Stomach (tissue), 9 donors: ENCODE data around the gene NTM. TPM values are rescaled to one million over a fixed set of nuclear protein-coding genes. Genes with fewer than 3 reads are reported as not detected.

ENCODE experiments used
- DNase-seq, 2 donors: peaks; one replicate each; pipeline versions ENCODE4 v3.0.0 to v3.0.0-alpha.2; 2013 to 2019
- H3K27ac ChIP-seq, 5 donors: fragments of 200-600 bp in 4 of 5; sonication (generic) in 4 of 5; one replicate each; pipeline ENCODE4 v1.5.1; 2013 to 2019; ENCODE audit warnings: mild to moderate bottlenecking in 1 of 5, moderate library complexity in 1 of 5
- H3K27me3 ChIP-seq, 3 donors: fragments of 200-600 bp; sonication (generic); one replicate each; pipeline ENCODE4 v1.5.1; 2017 to 2019; ENCODE audit warnings: mixed run types in 1 of 3
- H3K36me3 ChIP-seq, 4 donors: fragments of 200-600 bp; sonication (generic); 1 replicate in 3 of 4; 2 replicates in 1 of 4; pipeline ENCODE4 v1.5.1; 2016 to 2019
- H3K4me1 ChIP-seq, 4 donors: fragments of 200-600 bp; sonication (generic); one replicate each; pipeline ENCODE4 v1.5.1; 2016 to 2019
- H3K4me3 ChIP-seq, 4 donors: fragments of 200-600 bp; sonication (generic) in 3 of 4; one replicate each; pipeline ENCODE4 v1.5.1; 2016 to 2019; ENCODE audit warnings: mild to moderate bottlenecking in 1 of 4
- H3K9me3 ChIP-seq, 4 donors: fragments of 200-600 bp; sonication (generic); one replicate each; pipeline ENCODE4 v1.5.1; 2016 to 2019
- EP300 ChIP-seq: sonication (generic); formaldehyde crosslinking; IDR thresholded peaks from one replicate; pipeline ENCODE4 v1.6.1; 2017; ENCODE audit warnings: antibody characterized with exemption
- POLR2A ChIP-seq, 4 donors: fragments of 450-650 bp; IDR thresholded peaks; one replicate each; pipeline ENCODE4 v1.6.1; 2016; ENCODE audit warnings: antibody characterized with exemption in 4 of 4, control low read depth in 2 of 4, mild to moderate bottlenecking in 1 of 4, moderate library complexity in 1 of 4
- POLR2AphosphoS5 ChIP-seq, 3 donors: sonication (generic); formaldehyde crosslinking; IDR thresholded peaks; one replicate each; pipeline ENCODE4 v1.6.1; 2016; ENCODE audit warnings: antibody characterized with exemption in 3 of 3
- WGBS, 5 donors: extraction: QIAGEN DNeasy Blood & Tissue Kit in 3 of 5; methylation state at CpG; one replicate each; pipeline versions ENCODE4 v1.1.5 to v1.1.7; 2013 to 2018; 5-methylcytosine and 5-hydroxymethylcytosine counted together
- intact Hi-C: fragments of 100-400 bp; cut with DNase I; formaldehyde crosslinking; loops from one replicate; pipeline ENCODE4 v1.15.1; 2023; ENCODE audit warnings: low total_unique reads
- polyA plus RNA-seq, 3 donors: library from polyadenylated mRNA; stranded (reverse); fragments of 200-250 nt; gene quantifications; one replicate each; pipeline ENCODE4 v1.2.3, GENCODE V29; 2013
- total RNA-seq, 5 donors: library from RNA; depleted of rRNA; stranded (reverse); fragments of >200 nt; gene quantifications; one replicate each; pipeline versions ENCODE4 v1.1.0 to v1.2.3, GENCODE V29; 2014 to 2016
- TF ChIP-seq, protein P1 (sequence below), 7 experiments: fragments of 450-650 bp in 4 of 7; fragments of 200-600 bp in 3 of 7; sonication (generic) in 3 of 7; IDR thresholded peaks; one replicate each; pipeline ENCODE4 v1.5.1; 2016 to 2019; ENCODE audit warnings: antibody characterized with exemption in 7 of 7, control low read depth in 2 of 7, mild to moderate bottlenecking in 1 of 7
- donor health status: healthy with polysubstance abuse.
- donor health status: Bipolar disorder and iron deficiency.
- donor health status: healthy.

NTM gene
- total and polyA plus RNA-seq, 8 donors, result 0.50 to 8.4 (median 1.3) TPM; not detected in 3

GRCh38 chr11:132100583-132100982 lies 730.2 kb downstream of the NTM start:
- DNase-seq, result no peak
- WGBS, 5 donors, result 75 to 85% (median 80%) methylated on average over 5 of the region's 5 CpGs
- intact Hi-C loops, result no loop called here
- no peaks in the 10 kb centered on the region for H3K27me3 ChIP-seq
- H3K36me3 ChIP-seq, result no peaks in the 10 kb centered on the region
- no peaks in the 10 kb centered on the region for H3K4me1 ChIP-seq
- H3K4me3 ChIP-seq, result no peak overlapping the region
- TF ChIP-seq EP300 (no peak), POLR2A (IDR thresholded peaks at IDR 0.05) (no peak), POLR2AphosphoS5 (IDR thresholded peaks at IDR 0.05) (no peak)
- TF ChIP-seq, protein P1, sequence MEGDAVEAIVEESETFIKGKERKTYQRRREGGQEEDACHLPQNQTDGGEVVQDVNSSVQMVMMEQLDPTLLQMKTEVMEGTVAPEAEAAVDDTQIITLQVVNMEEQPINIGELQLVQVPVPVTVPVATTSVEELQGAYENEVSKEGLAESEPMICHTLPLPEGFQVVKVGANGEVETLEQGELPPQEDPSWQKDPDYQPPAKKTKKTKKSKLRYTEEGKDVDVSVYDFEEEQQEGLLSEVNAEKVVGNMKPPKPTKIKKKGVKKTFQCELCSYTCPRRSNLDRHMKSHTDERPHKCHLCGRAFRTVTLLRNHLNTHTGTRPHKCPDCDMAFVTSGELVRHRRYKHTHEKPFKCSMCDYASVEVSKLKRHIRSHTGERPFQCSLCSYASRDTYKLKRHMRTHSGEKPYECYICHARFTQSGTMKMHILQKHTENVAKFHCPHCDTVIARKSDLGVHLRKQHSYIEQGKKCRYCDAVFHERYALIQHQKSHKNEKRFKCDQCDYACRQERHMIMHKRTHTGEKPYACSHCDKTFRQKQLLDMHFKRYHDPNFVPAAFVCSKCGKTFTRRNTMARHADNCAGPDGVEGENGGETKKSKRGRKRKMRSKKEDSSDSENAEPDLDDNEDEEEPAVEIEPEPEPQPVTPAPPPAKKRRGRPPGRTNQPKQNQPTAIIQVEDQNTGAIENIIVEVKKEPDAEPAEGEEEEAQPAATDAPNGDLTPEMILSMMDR (IDR thresholded peaks at IDR 0.05), result no peak
- no peaks in the 10 kb centered on the region for H3K9me3 ChIP-seq
- H3K27ac ChIP-seq, result no peak overlapping the region

- no peak overlapping the region for H3K27ac ChIP-seq
- no peaks in the 10 kb centered on the region for H3K27me3 ChIP-seq
- no peaks in the 10 kb centered on the region for H3K9me3 ChIP-seq
- intact Hi-C loops, result no loop called here
- H3K4me1 ChIP-seq, result no peaks in the 10 kb centered on the region
- TF ChIP-seq EP300 (no peak), POLR2AphosphoS5 (IDR thresholded peaks at IDR 0.05) (no peak), POLR2A (IDR thresholded peaks at IDR 0.05) (no peak)
- TF ChIP-seq, protein P1 (IDR thresholded peaks at IDR 0.05), result no peak
- no peak overlapping the region for H3K4me3 ChIP-seq
- H3K36me3 ChIP-seq, result no peaks in the 10 kb centered on the region
- 58 to 87% (median 75%) methylated on average over 3 of the region's 3 CpGs for WGBS, 5 donors
- no peak for DNase-seq
Measured at GRCh38 chr11:132101881-132102280, 731.5 kb downstream of the NTM start.

GRCh38 chr11:132103021-132103420 lies 732.6 kb downstream of the NTM start:
- no peak for DNase-seq
- Histone ChIP-seq H3K36me3 (no peaks in the 10 kb centered on the region), H3K4me3 (no peak overlapping the region), H3K4me1 (no peaks in the 10 kb centered on the region), H3K27ac (no peak overlapping the region), H3K27me3 (no peaks in the 10 kb centered on the region), H3K9me3 (no peaks in the 10 kb centered on the region)
- intact Hi-C loops, result no loop called here
- 82 to 90% (median 86%) methylated on average over 10 of the region's 10 CpGs for WGBS, 5 donors
- no peak for TF ChIP-seq POLR2A (IDR thresholded peaks at IDR 0.05)
- no peak for TF ChIP-seq EP300
- TF ChIP-seq POLR2AphosphoS5 (IDR thresholded peaks at IDR 0.05), result no peak
- TF ChIP-seq, protein P1 (IDR thresholded peaks at IDR 0.05), result no peak

DNA sequence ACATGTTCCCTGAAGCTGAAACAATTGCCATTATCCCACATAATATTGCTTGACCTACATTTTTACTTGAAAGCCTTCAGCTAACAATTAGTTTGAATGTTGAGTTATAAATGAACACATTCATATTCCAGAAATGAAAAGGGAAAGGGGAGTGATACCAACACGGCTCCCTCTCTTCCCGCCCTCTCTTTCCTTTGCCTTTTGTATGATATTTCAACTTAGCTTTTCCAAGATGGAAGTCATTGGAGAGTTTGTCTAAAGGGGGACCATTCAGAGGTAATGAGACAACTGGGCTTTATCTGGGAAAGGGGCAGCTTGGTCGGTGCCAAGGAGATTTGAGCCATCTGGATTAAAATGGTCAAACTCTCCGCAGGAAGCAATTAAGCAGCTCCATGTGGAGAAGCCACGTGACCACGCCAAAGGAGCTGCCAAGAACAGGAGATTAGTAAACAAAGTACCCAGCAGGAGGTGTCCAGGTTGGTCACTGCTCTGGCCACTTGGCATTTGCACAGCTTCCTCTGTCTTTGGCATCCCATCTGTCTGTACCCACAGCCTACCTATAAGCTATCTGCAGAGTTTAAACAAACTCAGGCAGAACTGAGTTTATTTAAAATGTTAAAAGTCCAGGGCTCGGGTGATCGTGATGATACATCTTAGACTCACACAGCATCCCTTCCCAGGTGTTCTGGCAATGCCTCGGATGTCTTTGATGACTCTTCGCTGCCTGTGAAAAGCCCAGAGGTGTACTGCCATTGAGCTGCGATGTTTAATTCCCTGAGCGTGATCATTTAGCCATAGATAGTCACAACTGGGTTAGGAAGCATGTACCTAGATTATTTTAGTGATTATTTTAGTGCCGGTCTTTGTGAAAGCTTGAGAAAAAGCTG lies 735.9 kb downstream of the NTM start:
- intact Hi-C loops, result no loop called here
- Histone ChIP-seq H3K9me3 (no peaks in the 10 kb centered on the region), H3K4me3 (no peak overlapping the region), H3K27ac (no peak overlapping the region), H3K36me3 (no peaks in the 10 kb centered on the region), H3K27me3 (no peaks in the 10 kb centered on the region), H3K4me1 (no peaks in the 10 kb centered on the region)
- 63 to 75% (median 72%) methylated on average over 13 of the region's 13 CpGs for WGBS, 5 donors
- no peak for DNase-seq
- TF ChIP-seq, protein P1 (IDR thresholded peaks at IDR 0.05), result no peak
- TF ChIP-seq EP300 (no peak), POLR2AphosphoS5 (IDR thresholded peaks at IDR 0.05) (no peak), POLR2A (IDR thresholded peaks at IDR 0.05) (no peak)
